ENCODE data around the gene TGFB2. TPM values are rescaled to one million over a fixed set of nuclear protein-coding genes. Genes with fewer than 3 reads are reported as not detected.

TGFB2 gene
- total and polyA plus RNA-seq, 2 donors (not counting 3 experiments of a cell fraction or from before 2014, with no cell fraction given): 21.2 to 43.5 TPM

- Histone ChIP-seq H4K20me1 (replicated peaks; ENCODE audit: control insufficient read depth, extremely low read depth, insufficient read depth, low read length) (no peaks in the 10 kb centered on the region), H3K9me3 (replicated peaks; ENCODE audit: control insufficient read depth, insufficient read depth, low read length) (no peaks in the 10 kb centered on the region), H3K4me3 (replicated peaks in 1 of 3; ENCODE audit: insufficient read depth in 1 of 3, low read depth in 1 of 3, low read length in 3 of 3) (no peak overlapping the region), H3K79me2 (ENCODE audit: control insufficient read depth, insufficient read depth, low read length) (no peaks in the 10 kb centered on the region), H3K9ac (replicated peaks; ENCODE audit: extremely low read depth, insufficient read depth, low read length) (no peak overlapping the region), H2AFZ (ENCODE audit: low read depth, low read length) (no peak overlapping the region), H3K4me1 (ENCODE audit: control insufficient read depth, extremely low read depth, insufficient read depth, low read length) (peaks cover 12% of the 10 kb centered on the region), H3K36me3 (ENCODE audit: control insufficient read depth in 2 of 2, extremely low read depth in 1 of 2, insufficient read depth in 2 of 2, low read length in 2 of 2) (no peaks in the 10 kb centered on the region), H3K4me2 (ENCODE audit: insufficient read depth, low read length) (no peak overlapping the region), H3K27ac (ENCODE audit: insufficient read depth, low read depth, low read length) (no peak overlapping the region), H3K9me1 (replicated peaks; ENCODE audit: control insufficient read depth, extremely low read depth, insufficient read depth, low read length) (no peaks in the 10 kb centered on the region), H3K27me3 (ENCODE audit: control insufficient read depth in 2 of 2, insufficient read depth in 2 of 2, low read length in 2 of 2) (no peaks in the 10 kb centered on the region)
- no peak for FAIRE-seq
- DNase-seq (ENCODE audit: low read depth, low spot score): no peak
- intact Hi-C loops (cut with micrococcal nuclease) (no loop called here), dilution Hi-C loops (cut with MboI; ENCODE audit: extremely low pct_ligation_motif_present, low sequenced_read_pairs) (no loop called here)
- POLR2A ChIA-PET: no interaction called here
- no TSS peak for BruUV-seq (replicated peaks)
- TF ChIP-seq MYC (IDR thresholded peaks at IDR 0.05; ENCODE audit: low read depth, low read length): no peak
- no peak for TF ChIP-seq POLR2A (IDR thresholded peaks at IDR 0.05; ENCODE audit: low read depth, low read length)
- TF ChIP-seq POLR2AphosphoS5 (IDR thresholded peaks at IDR 0.05; ENCODE audit: insufficient read depth, low read depth, low read length): no peak
- no peak for TF ChIP-seq GATA2 (IDR thresholded peaks at IDR 0.05; ENCODE audit: insufficient read depth, insufficient read length, low read depth, low read length)
- no peak for TF ChIP-seq JUN (IDR thresholded peaks at IDR 0.05; ENCODE audit: borderline replicate concordance, insufficient read depth, insufficient read length, low read depth)
- TF ChIP-seq CTCF (IDR thresholded peaks at IDR 0.05; ENCODE audit: extremely low read depth in 1 of 2, insufficient read depth in 1 of 2, low read depth in 1 of 2, low read length in 2 of 2): no peak
- TF ChIP-seq MAX (IDR thresholded peaks at IDR 0.05; ENCODE audit: insufficient read depth, insufficient read length): no peak
- no peak for TF ChIP-seq EZH2 (IDR thresholded peaks at IDR 0.05; ENCODE audit: borderline replicate concordance, low read depth, low read length, severe bottlenecking)
- TF ChIP-seq FOS (IDR thresholded peaks at IDR 0.05; ENCODE audit: borderline replicate concordance, insufficient read depth, low read length): no peak
- CTCF ChIA-PET: no interaction called here
Observed at GRCh38 chr1:218394416-218394815, 49.3 kb downstream of the TGFB2 start.
